Loucy (cell line): ENCODE results near the gene GC.
"Not testable (repeated sequence)": the region's sequence is repeated elsewhere in the genome, so short reads cannot be mapped to it uniquely, and the experiment has no call there.

Source experiments
- H2AFZ ChIP-seq: fragments of 200-600 bp; sonication (generic); 2 replicates; pipeline ENCODE4 v1.6.0; 2016; ENCODE audit warnings: antibody characterized with exemption, mild to moderate bottlenecking, low read length, moderate library complexity
- H3F3A ChIP-seq: fragments of 200-600 bp; 2 replicates; pipeline ENCODE4 v1.6.0; 2016; ENCODE audit warnings: antibody characterized with exemption, low read depth, mild to moderate bottlenecking
- H3K27me3 ChIP-seq: fragments of 200-600 bp; sonication (generic); 2 replicates; pipeline ENCODE4 v1.6.1; 2014; ENCODE audit warnings: low read length, mild to moderate bottlenecking; ENCODE audit not compliant: insufficient read depth, poor library complexity, severe bottlenecking
- H3K36me3 ChIP-seq: fragments of 200-600 bp; sonication (generic); 2 replicates; pipeline ENCODE4 v1.6.1; 2016; ENCODE audit warnings: low read length; ENCODE audit not compliant: insufficient read depth
- H3K4me1 ChIP-seq: fragments of 200-600 bp; sonication (generic); 2 replicates; pipeline ENCODE4 v1.5.1; 2014; ENCODE audit warnings: low read length, mild to moderate bottlenecking; ENCODE audit not compliant: insufficient read depth, poor library complexity, severe bottlenecking
- H3K4me2 ChIP-seq: fragments of 200-600 bp; sonication (generic); 2 replicates; pipeline ENCODE4 v1.6.0; 2014; ENCODE audit warnings: antibody characterized with exemption, low read length, low read depth, mild to moderate bottlenecking; ENCODE audit not compliant: poor library complexity, severe bottlenecking
- H3K4me3 ChIP-seq: fragments of 200-600 bp; sonication (generic); 2 replicates; pipeline ENCODE4 v1.5.1; 2014; ENCODE audit warnings: low read length, mild to moderate bottlenecking, mixed read lengths; ENCODE audit not compliant: poor library complexity, severe bottlenecking
- H3K79me2 ChIP-seq: fragments of 200-600 bp; sonication (generic); 2 replicates; pipeline ENCODE4 v1.6.1; 2014; ENCODE audit warnings: low read length; ENCODE audit not compliant: insufficient read depth
- H3K9ac ChIP-seq: fragments of 200-600 bp; sonication (generic); 2 replicates; pipeline ENCODE4 v1.6.0; 2014; ENCODE audit warnings: mild to moderate bottlenecking, low read depth, low read length, moderate library complexity; ENCODE audit not compliant: poor library complexity, severe bottlenecking
- H3K9me2 ChIP-seq: fragments of 200-600 bp; sonication (generic); replicated peaks from 2 replicates; pipeline ENCODE4 v1.6.1; 2016; ENCODE audit warnings: low read depth, low read length, mixed read lengths
- H3K9me3 ChIP-seq: fragments of 200-600 bp; sonication (generic); 2 replicates; pipeline ENCODE4 v1.6.1; 2014; ENCODE audit warnings: mild to moderate bottlenecking, antibody characterized with exemption, low read length, low read depth; ENCODE audit not compliant: insufficient read depth
- H4K20me1 ChIP-seq: fragments of 200-600 bp; sonication (generic); 2 replicates; pipeline ENCODE4 v1.6.0; 2014; ENCODE audit warnings: antibody characterized with exemption, low read length, mild to moderate bottlenecking; ENCODE audit not compliant: insufficient read depth, poor library complexity, severe bottlenecking
- EZH2phosphoT487 ChIP-seq: fragments of 200-600 bp; IDR thresholded peaks from 2 replicates; pipeline ENCODE4 v1.6.1; 2018; ENCODE audit warnings: antibody characterized with exemption, mild to moderate bottlenecking, moderate library complexity, borderline replicate concordance
- TF ChIP-seq, protein P1 (sequence below): fragments of 200-600 bp; sonication (generic); conservative IDR thresholded peaks from 2 replicates; pipeline ENCODE4 v1.5.1; 2014; ENCODE audit warnings: mild to moderate bottlenecking, antibody characterized with exemption, low read length

Gene GC

DNA sequence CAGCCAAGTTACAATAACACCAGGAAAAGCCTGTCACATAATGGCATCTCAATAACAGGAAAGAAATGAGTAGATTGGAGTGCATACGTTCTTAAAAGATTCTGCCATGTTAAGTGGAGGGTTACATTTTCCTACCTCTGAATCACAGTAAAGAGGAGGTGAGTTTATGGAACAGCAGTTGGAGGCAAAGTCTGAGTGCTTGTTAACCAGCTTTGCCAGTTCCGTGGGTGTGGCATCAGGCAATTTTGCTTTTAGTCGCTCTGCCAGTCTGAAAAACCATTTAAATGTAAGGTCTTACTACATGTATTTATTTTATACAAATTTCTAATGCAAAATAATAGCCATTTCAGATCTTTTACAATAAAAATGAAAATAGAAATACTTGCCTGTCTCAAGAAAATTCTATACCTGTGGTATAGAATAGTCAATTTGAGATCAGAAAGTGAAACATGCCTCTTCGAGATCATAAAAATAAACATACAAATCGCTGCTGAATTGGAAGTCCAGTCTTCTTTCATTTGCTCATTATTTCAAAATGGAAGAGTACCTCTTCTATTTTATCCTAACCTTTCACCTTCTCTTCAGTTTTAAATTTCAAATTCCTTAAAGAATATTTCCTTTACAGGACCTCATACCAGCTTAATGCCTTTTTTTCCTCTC is 31.4 kb downstream of the GC start:
- Histone ChIP-seq H3K36me3 (no peaks in the 10 kb centered on the region), H3K4me1 (no peaks in the 10 kb centered on the region), H3K27me3 (peaks cover 8% of the 10 kb centered on the region), H3K79me2 (no peaks in the 10 kb centered on the region), H3K4me2 (no peak overlapping the region), H3F3A (no peaks in the 10 kb centered on the region), H3K4me3 (no peak overlapping the region), H3K9me3 (no peaks in the 10 kb centered on the region), H4K20me1 (no peaks in the 10 kb centered on the region), H3K9ac (no peak overlapping the region), H3K9me2 (no peaks in the 10 kb centered on the region), H2AFZ (no peak overlapping the region)
- TF ChIP-seq, protein P1, sequence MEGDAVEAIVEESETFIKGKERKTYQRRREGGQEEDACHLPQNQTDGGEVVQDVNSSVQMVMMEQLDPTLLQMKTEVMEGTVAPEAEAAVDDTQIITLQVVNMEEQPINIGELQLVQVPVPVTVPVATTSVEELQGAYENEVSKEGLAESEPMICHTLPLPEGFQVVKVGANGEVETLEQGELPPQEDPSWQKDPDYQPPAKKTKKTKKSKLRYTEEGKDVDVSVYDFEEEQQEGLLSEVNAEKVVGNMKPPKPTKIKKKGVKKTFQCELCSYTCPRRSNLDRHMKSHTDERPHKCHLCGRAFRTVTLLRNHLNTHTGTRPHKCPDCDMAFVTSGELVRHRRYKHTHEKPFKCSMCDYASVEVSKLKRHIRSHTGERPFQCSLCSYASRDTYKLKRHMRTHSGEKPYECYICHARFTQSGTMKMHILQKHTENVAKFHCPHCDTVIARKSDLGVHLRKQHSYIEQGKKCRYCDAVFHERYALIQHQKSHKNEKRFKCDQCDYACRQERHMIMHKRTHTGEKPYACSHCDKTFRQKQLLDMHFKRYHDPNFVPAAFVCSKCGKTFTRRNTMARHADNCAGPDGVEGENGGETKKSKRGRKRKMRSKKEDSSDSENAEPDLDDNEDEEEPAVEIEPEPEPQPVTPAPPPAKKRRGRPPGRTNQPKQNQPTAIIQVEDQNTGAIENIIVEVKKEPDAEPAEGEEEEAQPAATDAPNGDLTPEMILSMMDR = no peak
- TF ChIP-seq EZH2phosphoT487 = no peak

DNA sequence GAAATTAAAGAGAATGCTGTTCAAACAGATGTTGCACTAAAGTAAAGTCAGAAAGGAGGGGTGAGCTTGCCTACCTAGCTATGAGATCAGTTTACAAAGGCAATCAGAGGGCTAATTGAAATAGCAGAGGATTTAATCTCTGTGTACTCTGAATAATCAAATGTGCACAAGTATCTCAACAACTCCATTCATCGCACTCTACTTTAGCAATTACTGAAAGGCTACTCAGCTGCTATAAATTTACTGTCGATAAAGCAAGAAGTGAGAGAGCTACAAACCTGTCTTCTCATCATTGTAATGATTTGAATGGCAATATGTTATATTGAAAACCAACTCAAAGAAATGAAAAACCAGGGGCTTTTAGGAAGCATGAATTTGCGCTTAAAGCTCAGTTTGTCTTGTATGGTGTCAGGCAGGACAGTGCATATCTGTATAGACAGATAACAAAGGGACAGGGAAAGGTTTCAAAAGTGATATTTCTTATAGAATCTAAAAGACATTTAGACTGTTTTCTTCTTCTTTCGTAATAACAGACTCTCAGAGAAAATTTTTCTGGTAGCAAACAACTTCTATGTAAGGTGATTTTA is 34.8 kb downstream of the GC start:
- Histone ChIP-seq H3K79me2 (no peaks in the 10 kb centered on the region), H3K36me3 (no peaks in the 10 kb centered on the region), H3K27me3 (peaks cover 8% of the 10 kb centered on the region), H4K20me1 (no peaks in the 10 kb centered on the region), H3K4me1 (no peaks in the 10 kb centered on the region), H3K9me3 (no peaks in the 10 kb centered on the region), H3K9ac (no peak overlapping the region), H3K4me2 (no peak overlapping the region), H2AFZ (no peak overlapping the region), H3K9me2 (no peaks in the 10 kb centered on the region), H3K4me3 (no peak overlapping the region), H3F3A (no peaks in the 10 kb centered on the region)
- TF ChIP-seq, protein P1 = no peak
- TF ChIP-seq EZH2phosphoT487 = no peak

DNA sequence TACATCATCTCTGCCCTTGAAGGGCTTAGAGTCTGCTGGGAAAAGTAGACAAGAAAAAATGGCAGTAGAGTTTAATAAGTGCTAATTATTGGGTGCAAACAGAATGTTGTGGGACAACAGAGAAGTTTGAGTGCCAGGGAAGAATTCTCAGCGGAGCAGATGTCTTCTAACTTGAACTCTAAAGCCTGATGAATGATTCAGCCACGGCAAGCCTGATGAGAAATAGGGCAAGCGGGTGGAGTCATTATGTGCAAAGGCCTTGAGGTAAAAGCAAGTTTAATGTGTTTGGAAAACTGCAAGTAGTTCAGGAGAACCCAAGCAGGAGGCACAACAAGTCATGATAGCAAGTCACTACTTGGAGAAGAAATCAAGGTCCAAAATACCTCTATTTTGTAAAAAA is 37.5 kb downstream of the GC start:
- no peaks in the 10 kb centered on the region for H3K4me1 ChIP-seq
- peaks cover 8% of the 10 kb centered on the region for H3K27me3 ChIP-seq
- no peaks in the 10 kb centered on the region for H4K20me1 ChIP-seq
- no peak overlapping the region for H3K9ac ChIP-seq
- H3K36me3 ChIP-seq = no peaks in the 10 kb centered on the region
- no peak overlapping the region for H2AFZ ChIP-seq
- H3K9me3 ChIP-seq = no peaks in the 10 kb centered on the region
- H3K4me2 ChIP-seq = no peak overlapping the region
- H3K79me2 ChIP-seq = no peaks in the 10 kb centered on the region
- H3F3A ChIP-seq = no peaks in the 10 kb centered on the region
- H3K9me2 ChIP-seq = no peaks in the 10 kb centered on the region
- H3K4me3 ChIP-seq = no peak overlapping the region
- TF ChIP-seq EZH2phosphoT487 = no peak
- TF ChIP-seq, protein P1 = no peak

DNA sequence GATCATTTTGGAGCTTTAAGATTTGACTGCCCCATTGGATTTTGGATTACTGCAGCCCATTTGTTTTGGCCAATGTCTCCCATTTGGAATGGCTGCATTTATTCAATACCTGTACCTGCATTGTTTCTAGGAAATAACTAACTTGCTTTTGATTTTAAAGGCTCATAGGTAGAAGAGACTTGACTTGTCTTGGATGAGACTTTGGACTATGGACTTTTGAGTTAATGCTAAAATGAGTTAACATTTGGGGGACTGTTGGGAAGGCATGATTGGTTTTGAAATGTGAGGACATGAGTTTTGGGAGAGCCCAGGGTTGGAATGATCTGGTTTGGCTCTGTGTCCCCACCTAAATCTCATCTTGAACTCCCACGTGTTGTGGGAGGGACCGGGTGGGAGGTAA is 45.1 kb downstream of the GC start:
- H3K27me3 ChIP-seq, H3K9me3 ChIP-seq, H3K36me3 ChIP-seq, H3K9ac ChIP-seq, H3K9me2 ChIP-seq, H4K20me1 ChIP-seq, H2AFZ ChIP-seq, H3F3A ChIP-seq, H3K4me3 ChIP-seq, H3K4me1 ChIP-seq, H3K4me2 ChIP-seq, H3K79me2 ChIP-seq: not testable (repeated sequence)
